ENCODE data around the gene SLC4A4. TPM values are rescaled to one million over a fixed set of nuclear protein-coding genes. Genes with fewer than 3 reads are reported as not detected.

SLC4A4 gene
- total RNA-seq, 1 donor from 2014 or later = 3.0 TPM

DNA sequence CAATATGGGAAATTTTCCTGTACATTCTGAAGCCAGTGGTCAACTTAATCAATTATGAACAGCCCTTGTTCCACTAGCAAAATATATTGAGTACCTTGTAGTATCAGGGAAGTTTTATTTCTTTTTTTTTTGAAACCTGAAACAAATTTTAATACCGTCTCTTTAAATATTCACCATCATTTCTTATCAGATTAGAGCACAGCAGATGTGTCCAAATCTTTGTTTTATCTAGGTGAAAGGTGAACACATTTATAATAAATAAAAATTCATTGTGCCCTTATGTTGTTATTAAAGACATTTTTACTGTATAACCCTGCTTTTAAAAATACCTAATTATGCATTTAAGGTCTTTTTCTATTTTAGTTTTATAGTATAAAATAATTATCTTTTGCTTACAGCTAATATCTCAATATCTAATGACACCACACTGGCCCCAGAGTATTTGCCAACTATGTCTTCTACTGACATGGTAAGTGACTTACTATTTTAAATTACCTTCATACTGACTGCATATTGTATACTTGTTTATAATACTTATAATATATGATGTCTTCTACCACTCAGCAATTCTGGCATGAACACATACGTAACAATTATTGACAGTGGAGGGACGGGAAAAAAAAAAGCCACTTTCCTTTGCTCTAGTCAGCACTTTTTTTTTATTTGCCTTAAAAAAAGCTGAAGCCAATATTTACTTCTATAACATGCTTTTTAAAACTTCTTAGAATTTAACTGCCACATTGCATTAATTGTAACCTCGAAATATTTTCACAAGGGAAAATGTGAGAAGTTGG lies 147.9 kb downstream of the SLC4A4 start:
- DNase-seq (ENCODE audit: low read depth) (no peak), FAIRE-seq (no peak)
- no peak overlapping the region for H3K4me3 Mint-ChIP-seq (ENCODE audit: unreplicated experiment)
- TF ChIP-seq, protein P1, sequence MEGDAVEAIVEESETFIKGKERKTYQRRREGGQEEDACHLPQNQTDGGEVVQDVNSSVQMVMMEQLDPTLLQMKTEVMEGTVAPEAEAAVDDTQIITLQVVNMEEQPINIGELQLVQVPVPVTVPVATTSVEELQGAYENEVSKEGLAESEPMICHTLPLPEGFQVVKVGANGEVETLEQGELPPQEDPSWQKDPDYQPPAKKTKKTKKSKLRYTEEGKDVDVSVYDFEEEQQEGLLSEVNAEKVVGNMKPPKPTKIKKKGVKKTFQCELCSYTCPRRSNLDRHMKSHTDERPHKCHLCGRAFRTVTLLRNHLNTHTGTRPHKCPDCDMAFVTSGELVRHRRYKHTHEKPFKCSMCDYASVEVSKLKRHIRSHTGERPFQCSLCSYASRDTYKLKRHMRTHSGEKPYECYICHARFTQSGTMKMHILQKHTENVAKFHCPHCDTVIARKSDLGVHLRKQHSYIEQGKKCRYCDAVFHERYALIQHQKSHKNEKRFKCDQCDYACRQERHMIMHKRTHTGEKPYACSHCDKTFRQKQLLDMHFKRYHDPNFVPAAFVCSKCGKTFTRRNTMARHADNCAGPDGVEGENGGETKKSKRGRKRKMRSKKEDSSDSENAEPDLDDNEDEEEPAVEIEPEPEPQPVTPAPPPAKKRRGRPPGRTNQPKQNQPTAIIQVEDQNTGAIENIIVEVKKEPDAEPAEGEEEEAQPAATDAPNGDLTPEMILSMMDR (IDR thresholded peaks at IDR 0.05; ENCODE audit: insufficient read depth, low read depth, low read length) = no peak
- TF ChIP-seq EZH2 (IDR thresholded peaks at IDR 0.05; ENCODE audit: insufficient read depth, low read length) = no peak
- Histone ChIP-seq H3K9ac (ENCODE audit: low read length) (no peak overlapping the region), H3K79me2 (ENCODE audit: insufficient read depth, low read length) (no peaks in the 10 kb centered on the region), H3K36me3 (ENCODE audit: insufficient read depth, low read length) (no peaks in the 10 kb centered on the region), H3K27me3 (ENCODE audit: insufficient read depth, low read length) (no peaks in the 10 kb centered on the region), H3K4me2 (ENCODE audit: low read length) (no peak overlapping the region), H3K27ac (ENCODE audit: low read depth, low read length) (no peak overlapping the region), H3K9me3 (ENCODE audit: insufficient read depth, low read depth, low read length) (no peaks in the 10 kb centered on the region), H3K4me1 (ENCODE audit: insufficient read depth, low read length) (no peaks in the 10 kb centered on the region), H4K20me1 (ENCODE audit: insufficient read depth, low read length) (no peaks in the 10 kb centered on the region), H2AFZ (ENCODE audit: low read depth, low read length) (no peak overlapping the region), H3K4me3 (ENCODE audit: insufficient read depth, low read depth, low read length) (no peak overlapping the region)
- H3K9me3 Mint-ChIP-seq (ENCODE audit: unreplicated experiment) = no peaks in the 10 kb centered on the region
- no peaks in the 10 kb centered on the region for H3K27me3 Mint-ChIP-seq (ENCODE audit: low read depth, unreplicated experiment)
- peaks cover 3% of the 10 kb centered on the region for H3K4me1 Mint-ChIP-seq (ENCODE audit: low read depth, unreplicated experiment)
- H3K27ac Mint-ChIP-seq (ENCODE audit: unreplicated experiment) = no peak overlapping the region
- H3K36me3 Mint-ChIP-seq (ENCODE audit: low read depth, unreplicated experiment) = no peaks in the 10 kb centered on the region

DNA sequence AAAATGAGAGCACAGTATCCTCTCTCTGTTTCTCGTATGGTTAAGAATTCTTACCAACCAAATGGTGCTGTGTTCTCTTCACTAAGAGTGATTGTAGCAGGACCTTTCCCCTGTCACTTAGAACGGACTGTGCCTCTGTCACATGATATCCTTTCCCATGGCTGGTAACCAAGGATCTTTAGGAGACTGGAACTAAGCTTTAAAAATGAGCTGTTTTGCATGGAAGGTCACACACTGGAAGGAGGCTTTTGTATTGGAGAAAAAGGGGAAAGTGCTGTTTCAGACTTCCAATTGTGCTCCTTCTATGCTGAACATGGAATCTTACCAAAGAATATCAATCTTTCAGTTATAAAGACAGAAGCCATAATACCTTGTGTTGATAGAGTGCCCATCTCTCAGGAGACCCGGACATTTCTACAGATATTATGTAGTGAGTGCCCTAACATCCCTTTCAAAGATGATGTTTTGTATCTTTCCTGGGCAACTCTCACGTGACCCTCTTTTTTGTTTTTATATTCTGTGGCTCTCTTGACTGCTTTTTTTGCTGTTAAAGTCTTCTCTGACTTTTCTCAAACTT lies 148.6 kb downstream of the SLC4A4 start:
- no peak for TF ChIP-seq EZH2 (IDR thresholded peaks at IDR 0.05; ENCODE audit: insufficient read depth, low read length)
- TF ChIP-seq, protein P1 (IDR thresholded peaks at IDR 0.05; ENCODE audit: insufficient read depth, low read depth, low read length) = no peak
- FAIRE-seq (no peak), DNase-seq (ENCODE audit: low read depth) (no peak)
- Mint-ChIP-seq H3K36me3 (ENCODE audit: low read depth, unreplicated experiment) (no peaks in the 10 kb centered on the region), H3K4me1 (ENCODE audit: low read depth, unreplicated experiment) (peaks cover 3% of the 10 kb centered on the region), H3K27ac (ENCODE audit: unreplicated experiment) (no peak overlapping the region), H3K4me3 (ENCODE audit: unreplicated experiment) (no peak overlapping the region), H3K9me3 (ENCODE audit: unreplicated experiment) (no peaks in the 10 kb centered on the region), H3K27me3 (ENCODE audit: low read depth, unreplicated experiment) (no peaks in the 10 kb centered on the region)
- no peak overlapping the region for H2AFZ ChIP-seq (ENCODE audit: low read depth, low read length)
- H3K9me3 ChIP-seq (ENCODE audit: insufficient read depth, low read depth, low read length) = no peaks in the 10 kb centered on the region
- H3K4me1 ChIP-seq (ENCODE audit: insufficient read depth, low read length) = no peaks in the 10 kb centered on the region
- H3K27me3 ChIP-seq (ENCODE audit: insufficient read depth, low read length) = no peaks in the 10 kb centered on the region
- H4K20me1 ChIP-seq (ENCODE audit: insufficient read depth, low read length) = no peaks in the 10 kb centered on the region
- H3K9ac ChIP-seq (ENCODE audit: low read length) = no peak overlapping the region
- no peaks in the 10 kb centered on the region for H3K36me3 ChIP-seq (ENCODE audit: insufficient read depth, low read length)
- H3K4me3 ChIP-seq (ENCODE audit: insufficient read depth, low read depth, low read length) = no peak overlapping the region
- H3K79me2 ChIP-seq (ENCODE audit: insufficient read depth, low read length) = no peaks in the 10 kb centered on the region
- H3K4me2 ChIP-seq (ENCODE audit: low read length) = no peak overlapping the region
- H3K27ac ChIP-seq (ENCODE audit: low read depth, low read length) = no peak overlapping the region

DNA sequence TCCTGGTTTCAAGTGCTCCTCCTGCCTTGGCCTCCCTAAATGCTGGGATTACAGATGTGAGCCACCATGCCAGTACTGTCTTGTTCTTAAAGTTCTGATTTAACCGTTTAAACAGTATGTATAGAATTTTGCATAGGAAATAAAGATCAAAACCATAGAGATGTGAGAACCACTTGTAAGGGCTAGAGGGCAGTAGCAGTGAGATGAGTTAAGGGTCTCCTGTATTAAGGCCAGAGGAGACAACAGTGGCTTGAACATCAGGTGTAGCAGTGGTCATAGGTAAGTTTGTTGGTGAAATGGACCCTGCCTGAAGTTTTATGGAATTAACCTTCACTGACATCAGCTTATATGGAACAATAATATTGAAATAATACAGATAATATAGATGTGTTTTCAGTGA lies 155.7 kb downstream of the SLC4A4 start:
- Histone ChIP-seq H3K4me2 (ENCODE audit: low read length) (no peak overlapping the region), H3K4me1 (ENCODE audit: insufficient read depth, low read length) (no peaks in the 10 kb centered on the region), H3K9me3 (ENCODE audit: insufficient read depth, low read depth, low read length) (no peaks in the 10 kb centered on the region), H3K79me2 (ENCODE audit: insufficient read depth, low read length) (no peaks in the 10 kb centered on the region), H4K20me1 (ENCODE audit: insufficient read depth, low read length) (no peaks in the 10 kb centered on the region), H3K36me3 (ENCODE audit: insufficient read depth, low read length) (no peaks in the 10 kb centered on the region), H3K4me3 (ENCODE audit: insufficient read depth, low read depth, low read length) (no peak overlapping the region), H3K27ac (ENCODE audit: low read depth, low read length) (no peak overlapping the region), H3K9ac (ENCODE audit: low read length) (no peak overlapping the region), H2AFZ (ENCODE audit: low read depth, low read length) (no peak overlapping the region), H3K27me3 (ENCODE audit: insufficient read depth, low read length) (no peaks in the 10 kb centered on the region)
- Mint-ChIP-seq H3K4me1 (ENCODE audit: low read depth, unreplicated experiment) (no peaks in the 10 kb centered on the region), H3K4me3 (ENCODE audit: unreplicated experiment) (no peak overlapping the region), H3K9me3 (ENCODE audit: unreplicated experiment) (no peaks in the 10 kb centered on the region), H3K36me3 (ENCODE audit: low read depth, unreplicated experiment) (peaks cover 1% of the 10 kb centered on the region), H3K27me3 (ENCODE audit: low read depth, unreplicated experiment) (peaks cover 2% of the 10 kb centered on the region), H3K27ac (ENCODE audit: unreplicated experiment) (no peak overlapping the region)
- DNase-seq (ENCODE audit: low read depth) (no peak), FAIRE-seq (no peak)
- TF ChIP-seq, protein P1 (IDR thresholded peaks at IDR 0.05; ENCODE audit: insufficient read depth, low read depth, low read length) = no peak
- TF ChIP-seq EZH2 (IDR thresholded peaks at IDR 0.05; ENCODE audit: insufficient read depth, low read length) = no peak
